ENCODE results near the gene DIAPH2. TPM values are rescaled to one million over a fixed set of nuclear protein-coding genes. Genes with fewer than 3 reads are reported as not detected.

Gene DIAPH2
- total RNA-seq, 1 experiment from 2014 or later: 10.4 TPM

GRCh38 chrX:97027384-97027922, 342.8 kb downstream of the DIAPH2 start:
- H3K4me1 ChIP-seq (ENCODE audit: insufficient read depth, low read length, poor library complexity, severe bottlenecking): no peaks in the 10 kb centered on the region
- TF ChIP-seq CTCF (conservative IDR thresholded peaks at IDR 0.05; ENCODE audit: low read depth, low read length): no peak
- TF ChIP-seq EZH2 (IDR thresholded peaks at IDR 0.05; ENCODE audit: borderline replicate concordance, low read depth, low read length, poor library complexity, severe bottlenecking): no peak
- no peak overlapping the region for H3K4me3 ChIP-seq (ENCODE audit: low read depth, low read length, poor library complexity, severe bottlenecking)
- no peaks in the 10 kb centered on the region for H3K36me3 ChIP-seq (ENCODE audit: insufficient read depth, low read length, poor library complexity, severe bottlenecking)
- POLR2A ChIA-PET (ENCODE audit: low non-redundant PET): no interaction called here
- DNase-seq (ENCODE audit: low spot score): no peak
- CTCF ChIA-PET: no interaction called here
- no peaks in the 10 kb centered on the region for H3K27me3 ChIP-seq (replicated peaks; ENCODE audit: insufficient read depth, low read depth, low read length, poor library complexity)
- no TSS peak for BruUV-seq (replicated peaks)
- no peak overlapping the region for H3K27ac ChIP-seq (ENCODE audit: low read depth, low read length, poor library complexity, severe bottlenecking)
- no peaks in the 10 kb centered on the region for H3K9me3 ChIP-seq (ENCODE audit: low read depth, low read length, poor library complexity, severe bottlenecking)
- intact Hi-C loops (cut with micrococcal nuclease; ENCODE audit: unreplicated experiment): loop anchor here (10.0 kb wide), 2 partner anchors 287 to 657 kb away; no protein-coding TSS in a partner anchor

GRCh38 chrX:97030463-97030862, 345.8 kb downstream of the DIAPH2 start:
- Histone ChIP-seq H3K4me1 (ENCODE audit: insufficient read depth, low read length, poor library complexity, severe bottlenecking) (peaks cover 6% of the 10 kb centered on the region), H3K9me3 (ENCODE audit: low read depth, low read length, poor library complexity, severe bottlenecking) (no peaks in the 10 kb centered on the region), H3K4me3 (ENCODE audit: low read depth, low read length, poor library complexity, severe bottlenecking) (no peak overlapping the region), H3K27ac (ENCODE audit: low read depth, low read length, poor library complexity, severe bottlenecking) (no peak overlapping the region), H3K36me3 (ENCODE audit: insufficient read depth, low read length, poor library complexity, severe bottlenecking) (no peaks in the 10 kb centered on the region), H3K27me3 (replicated peaks; ENCODE audit: insufficient read depth, low read depth, low read length, poor library complexity) (no peaks in the 10 kb centered on the region)
- DNase-seq (ENCODE audit: low spot score): no peak
- CTCF ChIA-PET: no interaction called here
- POLR2A ChIA-PET (ENCODE audit: low non-redundant PET): no interaction called here
- intact Hi-C loops (cut with micrococcal nuclease; ENCODE audit: unreplicated experiment): no loop called here
- no peak for TF ChIP-seq CTCF (conservative IDR thresholded peaks at IDR 0.05; ENCODE audit: low read depth, low read length)
- no TSS peak for BruUV-seq (replicated peaks)

- TF ChIP-seq CTCF (conservative IDR thresholded peaks at IDR 0.05; ENCODE audit: low read depth, low read length): no peak
- TF ChIP-seq EZH2 (IDR thresholded peaks at IDR 0.05; ENCODE audit: borderline replicate concordance, low read depth, low read length, poor library complexity, severe bottlenecking): no peak
- Histone ChIP-seq H3K27me3 (replicated peaks; ENCODE audit: insufficient read depth, low read depth, low read length, poor library complexity) (no peaks in the 10 kb centered on the region), H3K4me1 (ENCODE audit: insufficient read depth, low read length, poor library complexity, severe bottlenecking) (peaks cover 6% of the 10 kb centered on the region), H3K36me3 (ENCODE audit: insufficient read depth, low read length, poor library complexity, severe bottlenecking) (no peaks in the 10 kb centered on the region), H3K27ac (ENCODE audit: low read depth, low read length, poor library complexity, severe bottlenecking) (no peak overlapping the region), H3K9me3 (ENCODE audit: low read depth, low read length, poor library complexity, severe bottlenecking) (no peaks in the 10 kb centered on the region), H3K4me3 (ENCODE audit: low read depth, low read length, poor library complexity, severe bottlenecking) (no peak overlapping the region)
- ChIA-PET CTCF (no interaction called here), POLR2A (ENCODE audit: low non-redundant PET) (no interaction called here)
- intact Hi-C loops (cut with micrococcal nuclease; ENCODE audit: unreplicated experiment): no loop called here
- no peak for DNase-seq (ENCODE audit: low spot score)
- BruUV-seq (replicated peaks): no TSS peak
Measured at GRCh38 chrX:97030947-97031346, 346.3 kb downstream of the DIAPH2 start.
